Cerebellar nuclear complex (tissue), 1 donor: ENCODE data around the gene PLIN3.
A peak's percentile ranks its signal among the peaks of the same experiment; 100 is the strongest.
"Not testable (repeated sequence)": the region's sequence is repeated elsewhere in the genome, so short reads cannot be mapped to it uniquely, and the experiment has no call there.

Experiments used
- DNase-seq, 2 experiments: peaks; one replicate each; lab custom pipeline; 2025; lab: John Stamatoyannopoulos, UW

PLIN3 gene

GRCh38 chr19:4847190-4847973 is 20.1 kb downstream of the PLIN3 start:
- DNase-seq: no peak

GRCh38 chr19:4845975-4846374 is 21.5 kb downstream of the PLIN3 start:
- DNase-seq: not testable (repeated sequence)

- no peak for DNase-seq
Measured at GRCh38 chr19:4844348-4845179, 22.9 kb downstream of the PLIN3 start.

GRCh38 chr19:4843647-4843965 is 23.9 kb downstream of the PLIN3 start:
- no peak for DNase-seq

GRCh38 chr19:4839192-4839591 is 28.3 kb downstream of the PLIN3 start:
- no peak for DNase-seq

GRCh38 chr19:4832776-4833175 is 34.7 kb downstream of the PLIN3 start:
- DNase-seq: no peak

- not testable (repeated sequence) for DNase-seq
Measured at GRCh38 chr19:4831979-4832340, 35.5 kb downstream of the PLIN3 start.

- DNase-seq: no peak
Measured at GRCh38 chr19:4831304-4831978, 36.0 kb downstream of the PLIN3 start, which contains the start of gene TICAM1. TSS of gene TICAM1 (minus strand) at chr19:4831712. CDS start at chr19:4818377, 13,335 bp downstream.

- DNase-seq: no peak
Measured at GRCh38 chr19:4830768-4831265, 36.6 kb downstream of the PLIN3 start.

GRCh38 chr19:4830332-4830731 is 37.1 kb downstream of the PLIN3 start:
- DNase-seq: no peak

GRCh38 chr19:4829001-4829712 is 38.3 kb downstream of the PLIN3 start:
- no peak for DNase-seq

- DNase-seq: no peak
Measured at GRCh38 chr19:4823577-4823976, 43.9 kb downstream of the PLIN3 start.

GRCh38 chr19:4822354-4822753 is 45.1 kb downstream of the PLIN3 start:
- DNase-seq: not testable (repeated sequence)

GRCh38 chr19:4821265-4821664 is 46.2 kb downstream of the PLIN3 start:
- no peak for DNase-seq

GRCh38 chr19:4817467-4818277 is 49.8 kb downstream of the PLIN3 start:
- DNase-seq: no peak

GRCh38 chr19:4816950-4817278 is 50.6 kb downstream of the PLIN3 start:
- no peak for DNase-seq

- DNase-seq: no peak
Measured at GRCh38 chr19:4816202-4816949, 51.1 kb downstream of the PLIN3 start.

GRCh38 chr19:4815426-4816201 is 51.9 kb downstream of the PLIN3 start:
- DNase-seq: peak; percentile 54 to 81

GRCh38 chr19:4814625-4815425 is 52.6 kb downstream of the PLIN3 start:
- DNase-seq: no peak
